A549 (cell line): ENCODE results near the gene ARHGAP44.

Experiments
- CHD2 ChIP-seq: fragments of 150-350 bp; IDR thresholded peaks from 2 replicates; pipeline ENCODE4 v1.6.1; 2014; ENCODE audit warnings: low read length; ENCODE audit not compliant: partially characterized antibody
- EP300 ChIP-seq, 2 experiments: fragments of >200 bp; sonication (Bioruptor Twin); formaldehyde crosslinking; IDR thresholded peaks; 2 replicates in 1 of 2; 3 replicates in 1 of 2; pipeline ENCODE4 v1.6.1; 2016 to 2017
- GATA3 ChIP-seq: IDR thresholded peaks from 2 replicates; pipeline ENCODE4 v1.6.1; 2012; ENCODE audit warnings: borderline replicate concordance
- MAZ ChIP-seq: fragments of 150-350 bp; IDR thresholded peaks from 2 replicates; pipeline ENCODE4 v1.6.1; 2014; ENCODE audit warnings: antibody characterized with exemption, low read depth, low read length, borderline replicate concordance
- NFE2L2 ChIP-seq: fragments of 150-350 bp; conservative IDR thresholded peaks from 2 replicates; pipeline ENCODE4 v1.6.1; 2014; ENCODE audit warnings: low read length
- POLR2A ChIP-seq: IDR thresholded peaks from 2 replicates; pipeline ENCODE4 v1.6.1; 2012; ENCODE audit warnings: mild to moderate bottlenecking, low read length
- POLR2AphosphoS2 ChIP-seq: conservative IDR thresholded peaks from 2 replicates; pipeline ENCODE4 v1.6.1; 2012; ENCODE audit warnings: low read length, improper control_type of control experiment, inconsistent platforms
- TF ChIP-seq, protein P1 (sequence below): fragments of >200 bp; sonication (Bioruptor Twin); formaldehyde crosslinking; IDR thresholded peaks from 3 replicates; pipeline ENCODE4 v1.5.1; 2016
- TF ChIP-seq, protein P2 (sequence below): fragments of 450-650 bp; IDR thresholded peaks from 2 replicates; pipeline ENCODE4 v1.6.1; 2014; ENCODE audit warnings: antibody characterized with exemption

DNA sequence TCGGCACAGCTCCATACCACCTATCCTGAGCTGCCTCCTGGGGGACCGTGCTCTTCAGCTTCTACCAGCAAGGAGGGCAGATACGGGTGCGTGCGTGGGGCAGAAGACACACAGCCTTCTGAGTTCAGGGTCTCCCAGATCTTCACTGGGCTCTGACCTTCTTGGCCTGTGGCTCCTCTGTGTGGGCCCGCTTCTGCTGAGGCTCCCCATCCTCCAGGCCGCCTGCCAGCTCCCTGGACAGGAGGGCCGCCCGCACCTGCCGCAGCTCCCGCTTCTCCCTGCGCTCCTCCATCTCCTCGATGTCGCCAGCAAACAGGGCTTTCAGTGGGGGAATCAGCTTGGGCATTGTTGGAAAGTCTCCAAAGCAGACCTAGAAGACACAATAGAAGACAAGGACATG, 203.4 kb downstream of the ARHGAP44 start:
- TF ChIP-seq, protein P1, sequence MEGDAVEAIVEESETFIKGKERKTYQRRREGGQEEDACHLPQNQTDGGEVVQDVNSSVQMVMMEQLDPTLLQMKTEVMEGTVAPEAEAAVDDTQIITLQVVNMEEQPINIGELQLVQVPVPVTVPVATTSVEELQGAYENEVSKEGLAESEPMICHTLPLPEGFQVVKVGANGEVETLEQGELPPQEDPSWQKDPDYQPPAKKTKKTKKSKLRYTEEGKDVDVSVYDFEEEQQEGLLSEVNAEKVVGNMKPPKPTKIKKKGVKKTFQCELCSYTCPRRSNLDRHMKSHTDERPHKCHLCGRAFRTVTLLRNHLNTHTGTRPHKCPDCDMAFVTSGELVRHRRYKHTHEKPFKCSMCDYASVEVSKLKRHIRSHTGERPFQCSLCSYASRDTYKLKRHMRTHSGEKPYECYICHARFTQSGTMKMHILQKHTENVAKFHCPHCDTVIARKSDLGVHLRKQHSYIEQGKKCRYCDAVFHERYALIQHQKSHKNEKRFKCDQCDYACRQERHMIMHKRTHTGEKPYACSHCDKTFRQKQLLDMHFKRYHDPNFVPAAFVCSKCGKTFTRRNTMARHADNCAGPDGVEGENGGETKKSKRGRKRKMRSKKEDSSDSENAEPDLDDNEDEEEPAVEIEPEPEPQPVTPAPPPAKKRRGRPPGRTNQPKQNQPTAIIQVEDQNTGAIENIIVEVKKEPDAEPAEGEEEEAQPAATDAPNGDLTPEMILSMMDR, result no peak
- no peak for TF ChIP-seq MAZ
- TF ChIP-seq POLR2A, result no peak
- TF ChIP-seq GATA3, result no peak
- TF ChIP-seq POLR2AphosphoS2, result no peak
- TF ChIP-seq, protein P2, sequence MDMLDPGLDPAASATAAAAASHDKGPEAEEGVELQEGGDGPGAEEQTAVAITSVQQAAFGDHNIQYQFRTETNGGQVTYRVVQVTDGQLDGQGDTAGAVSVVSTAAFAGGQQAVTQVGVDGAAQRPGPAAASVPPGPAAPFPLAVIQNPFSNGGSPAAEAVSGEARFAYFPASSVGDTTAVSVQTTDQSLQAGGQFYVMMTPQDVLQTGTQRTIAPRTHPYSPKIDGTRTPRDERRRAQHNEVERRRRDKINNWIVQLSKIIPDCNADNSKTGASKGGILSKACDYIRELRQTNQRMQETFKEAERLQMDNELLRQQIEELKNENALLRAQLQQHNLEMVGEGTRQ, result no peak
- no peak for TF ChIP-seq EP300 (IDR thresholded peaks at IDR 0.05)
- TF ChIP-seq NFE2L2, result no peak
- TF ChIP-seq CHD2, result no peak
